Activated T-cell treated with anti-CD3 and anti-CD28 coated beads, Interleukin-2, amount 50 U/mL, for 4 hours (primary cell): Measurements from ENCODE around the gene FYN. TPM values are rescaled to one million over a fixed set of nuclear protein-coding genes. Genes with fewer than 3 reads are reported as not detected.

ENCODE experiments used
- ATAC-seq, 2 donors: fragments of 200-7000 bp; cut with Tn5 transposase; one replicate each; pipeline ENCODE4 v1.10.0; 2021
- DNase-seq: peaks from one replicate; pipeline ENCODE4 v3.0.0-alpha.2; 2020
- H3K27me3 Mint-ChIP-seq: one replicate; pipeline ENCODE4 v1.8.0; 2021; ENCODE audit warnings: low read depth, mixed read lengths
- H3K36me3 Mint-ChIP-seq: one replicate; pipeline ENCODE4 v1.8.0; 2022; ENCODE audit warnings: mixed read lengths; ENCODE audit not compliant: insufficient read depth
- H3K4me1 Mint-ChIP-seq: one replicate; pipeline ENCODE4 v1.8.0; 2021; ENCODE audit warnings: low read depth, mixed read lengths
- H3K4me3 Mint-ChIP-seq: one replicate; pipeline ENCODE4 v1.8.0; 2021; ENCODE audit warnings: mild to moderate bottlenecking, moderate library complexity, mixed read lengths
- H3K9me3 Mint-ChIP-seq: one replicate; pipeline ENCODE4 v1.8.0; 2021; ENCODE audit warnings: mixed read lengths
- total RNA-seq, 3 donors: library from RNA; stranded (reverse); gene quantifications; one replicate each; pipeline ENCODE4 v1.2.1, GENCODE V29; 2021

FYN gene
- total RNA-seq, 3 donors from 2014 or later: 481 to 505 (median 485) TPM

- no peaks in the 10 kb centered on the region for H3K27me3 Mint-ChIP-seq
- H3K9me3 Mint-ChIP-seq: no peaks in the 10 kb centered on the region
- H3K4me3 Mint-ChIP-seq: peak overlapping the region; percentile 63
- H3K4me1 Mint-ChIP-seq: peaks cover 97% of the 10 kb centered on the region
- H3K36me3 Mint-ChIP-seq: peaks cover 47% of the 10 kb centered on the region
- DNase-seq: no peak
- no peak for ATAC-seq
Measured at GRCh38 chr6:111806561-111807497, 66.4 kb downstream of the FYN start.

GRCh38 chr6:111806165-111806547 lies 67.1 kb downstream of the FYN start:
- no peaks in the 10 kb centered on the region for H3K27me3 Mint-ChIP-seq
- DNase-seq (no peak), ATAC-seq (no peak)
- H3K4me3 Mint-ChIP-seq: peak overlapping the region; percentile 63
- no peaks in the 10 kb centered on the region for H3K9me3 Mint-ChIP-seq
- peaks cover 94% of the 10 kb centered on the region for H3K4me1 Mint-ChIP-seq
- H3K36me3 Mint-ChIP-seq: peaks cover 44% of the 10 kb centered on the region

- DNase-seq: peak; percentile 42
- no peaks in the 10 kb centered on the region for H3K27me3 Mint-ChIP-seq
- peaks cover 94% of the 10 kb centered on the region for H3K4me1 Mint-ChIP-seq
- H3K36me3 Mint-ChIP-seq: peaks cover 46% of the 10 kb centered on the region
- peak overlapping the region; percentile 63 for H3K4me3 Mint-ChIP-seq
- no peaks in the 10 kb centered on the region for H3K9me3 Mint-ChIP-seq
- peak; percentile 47 to 53 for ATAC-seq
Measured at GRCh38 chr6:111805511-111806164, 67.6 kb downstream of the FYN start.

GRCh38 chr6:111804627-111805235 lies 68.5 kb downstream of the FYN start:
- H3K36me3 Mint-ChIP-seq: peaks cover 48% of the 10 kb centered on the region
- no peaks in the 10 kb centered on the region for H3K27me3 Mint-ChIP-seq
- peak; percentile 64 to 65 for ATAC-seq
- peaks cover 94% of the 10 kb centered on the region for H3K4me1 Mint-ChIP-seq
- no peaks in the 10 kb centered on the region for H3K9me3 Mint-ChIP-seq
- H3K4me3 Mint-ChIP-seq: peak overlapping the region; percentile 63
- peak; percentile 64 for DNase-seq

GRCh38 chr6:111803804-111804203 lies 69.4 kb downstream of the FYN start:
- Mint-ChIP-seq H3K4me3 (peak overlapping the region; percentile 65), H3K9me3 (no peaks in the 10 kb centered on the region), H3K27me3 (no peaks in the 10 kb centered on the region), H3K36me3 (peaks cover 57% of the 10 kb centered on the region), H3K4me1 (peaks cover 95% of the 10 kb centered on the region)
- peak; percentile 7 to 10 for ATAC-seq
- DNase-seq: no peak

- ATAC-seq (peak; percentile 23 to 34), DNase-seq (no peak)
- Mint-ChIP-seq H3K27me3 (no peaks in the 10 kb centered on the region), H3K9me3 (no peaks in the 10 kb centered on the region), H3K4me3 (peak overlapping the region; percentile 65), H3K36me3 (peaks cover 58% of the 10 kb centered on the region), H3K4me1 (peaks cover 95% of the 10 kb centered on the region)
Measured at GRCh38 chr6:111803371-111803770, 69.9 kb downstream of the FYN start.

- ATAC-seq (no peak), DNase-seq (no peak)
- peaks cover 55% of the 10 kb centered on the region for H3K36me3 Mint-ChIP-seq
- peaks cover 93% of the 10 kb centered on the region for H3K4me1 Mint-ChIP-seq
- no peaks in the 10 kb centered on the region for H3K27me3 Mint-ChIP-seq
- H3K4me3 Mint-ChIP-seq: peak overlapping the region; percentile 65
- H3K9me3 Mint-ChIP-seq: no peaks in the 10 kb centered on the region
Measured at GRCh38 chr6:111802720-111803330, 70.4 kb downstream of the FYN start.

GRCh38 chr6:111802015-111802414 lies 71.2 kb downstream of the FYN start:
- no peak overlapping the region for H3K4me3 Mint-ChIP-seq
- H3K9me3 Mint-ChIP-seq: no peaks in the 10 kb centered on the region
- peaks cover 50% of the 10 kb centered on the region for H3K36me3 Mint-ChIP-seq
- H3K4me1 Mint-ChIP-seq: peaks cover 89% of the 10 kb centered on the region
- no peaks in the 10 kb centered on the region for H3K27me3 Mint-ChIP-seq
- DNase-seq (no peak), ATAC-seq (no peak)

- Mint-ChIP-seq H3K9me3 (no peaks in the 10 kb centered on the region), H3K4me3 (no peak overlapping the region), H3K36me3 (peaks cover 49% of the 10 kb centered on the region), H3K27me3 (no peaks in the 10 kb centered on the region), H3K4me1 (peaks cover 89% of the 10 kb centered on the region)
- ATAC-seq (no peak), DNase-seq (no peak)
Measured at GRCh38 chr6:111800821-111801220, 72.4 kb downstream of the FYN start.

- DNase-seq: no peak
- Mint-ChIP-seq H3K27me3 (no peaks in the 10 kb centered on the region), H3K9me3 (no peaks in the 10 kb centered on the region), H3K36me3 (peaks cover 48% of the 10 kb centered on the region), H3K4me3 (no peak overlapping the region), H3K4me1 (peaks cover 89% of the 10 kb centered on the region)
- no peak for ATAC-seq
Measured at GRCh38 chr6:111800259-111800765, 72.9 kb downstream of the FYN start.

- H3K9me3 Mint-ChIP-seq: no peaks in the 10 kb centered on the region
- DNase-seq (no peak), ATAC-seq (no peak)
- H3K4me1 Mint-ChIP-seq: peaks cover 89% of the 10 kb centered on the region
- no peak overlapping the region for H3K4me3 Mint-ChIP-seq
- H3K36me3 Mint-ChIP-seq: peaks cover 53% of the 10 kb centered on the region
- no peaks in the 10 kb centered on the region for H3K27me3 Mint-ChIP-seq
Measured at GRCh38 chr6:111799576-111800258, 73.5 kb downstream of the FYN start.

- ATAC-seq: peak; percentile 12 to 29
- DNase-seq: no peak
- H3K4me1 Mint-ChIP-seq: peaks cover 89% of the 10 kb centered on the region
- peaks cover 58% of the 10 kb centered on the region for H3K36me3 Mint-ChIP-seq
- H3K27me3 Mint-ChIP-seq: no peaks in the 10 kb centered on the region
- H3K9me3 Mint-ChIP-seq: no peaks in the 10 kb centered on the region
- no peak overlapping the region for H3K4me3 Mint-ChIP-seq
Measured at GRCh38 chr6:111798281-111798725, 74.9 kb downstream of the FYN start.

- H3K4me3 Mint-ChIP-seq: no peak overlapping the region
Measured at GRCh38 chr6:111796310-111796918, 76.8 kb downstream of the FYN start.

More at GRCh38 chr6:111796310-111796918, 76.8 kb downstream of the FYN start:
- Mint-ChIP-seq H3K4me1 (peaks cover 89% of the 10 kb centered on the region), H3K36me3 (peaks cover 50% of the 10 kb centered on the region), H3K27me3 (no peaks in the 10 kb centered on the region), H3K9me3 (no peaks in the 10 kb centered on the region)
- DNase-seq: peak; percentile 34
- no peak for ATAC-seq
